ENCODE data around the gene TAF15.
A peak's percentile ranks its signal among the peaks of the same experiment; 100 is the strongest.

Gene TAF15

DNA sequence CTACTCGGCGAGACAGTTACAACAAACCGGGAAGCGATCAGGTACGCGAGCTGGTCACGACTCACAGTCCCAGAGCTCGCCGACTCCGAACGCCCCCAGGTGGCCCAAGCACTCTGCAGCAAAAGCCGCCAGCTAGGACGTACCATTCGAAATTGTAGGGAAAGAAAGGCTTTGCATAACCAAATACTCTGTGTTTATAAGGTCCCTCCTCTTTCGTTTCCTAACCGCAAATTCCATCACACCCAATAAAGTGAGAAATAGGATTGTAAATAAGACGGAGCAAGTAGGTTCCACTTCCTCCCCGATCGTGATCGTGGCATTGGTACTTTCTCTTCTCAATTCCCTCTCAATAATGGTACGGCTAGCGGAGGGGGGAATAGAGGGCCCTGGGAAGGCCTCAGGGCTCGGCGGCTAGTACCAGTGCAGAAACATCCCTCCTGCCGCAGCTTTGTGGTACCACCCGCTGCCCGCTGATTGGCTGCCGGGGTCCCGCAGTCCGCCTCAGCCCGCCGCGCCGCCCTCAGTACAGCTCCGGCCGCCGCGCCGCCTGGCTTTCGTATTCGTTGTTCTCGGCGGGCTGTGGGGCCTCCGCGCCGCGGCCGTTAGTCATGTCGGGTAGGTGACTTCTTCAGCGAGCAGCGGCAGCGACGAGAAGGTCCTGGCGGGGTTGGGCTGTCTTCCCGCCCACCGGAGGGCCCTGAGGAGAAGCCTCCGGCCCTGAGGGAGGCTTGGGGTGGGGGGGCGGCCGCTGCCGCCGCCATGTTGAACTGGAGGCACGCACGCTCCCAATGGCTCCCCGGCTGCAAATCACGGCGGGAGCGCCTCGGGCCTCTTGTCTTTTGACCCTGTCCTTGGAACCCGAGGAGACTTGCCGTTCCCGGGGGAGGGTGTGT lies at the start of gene TAF15:
TSS of gene TAF15 (plus strand) at position 523 of the 893 bp plus-strand sequence. CDS start at position 609, 86 bp downstream.
- in situ Hi-C loops (cut with MboI; ENCODE audit: low sequenced_read_pairs, unreplicated experiment): no loop called here
- peak; percentile 95 for DNase-seq (ENCODE audit: low spot score)
- TF ChIP-seq, protein P1, sequence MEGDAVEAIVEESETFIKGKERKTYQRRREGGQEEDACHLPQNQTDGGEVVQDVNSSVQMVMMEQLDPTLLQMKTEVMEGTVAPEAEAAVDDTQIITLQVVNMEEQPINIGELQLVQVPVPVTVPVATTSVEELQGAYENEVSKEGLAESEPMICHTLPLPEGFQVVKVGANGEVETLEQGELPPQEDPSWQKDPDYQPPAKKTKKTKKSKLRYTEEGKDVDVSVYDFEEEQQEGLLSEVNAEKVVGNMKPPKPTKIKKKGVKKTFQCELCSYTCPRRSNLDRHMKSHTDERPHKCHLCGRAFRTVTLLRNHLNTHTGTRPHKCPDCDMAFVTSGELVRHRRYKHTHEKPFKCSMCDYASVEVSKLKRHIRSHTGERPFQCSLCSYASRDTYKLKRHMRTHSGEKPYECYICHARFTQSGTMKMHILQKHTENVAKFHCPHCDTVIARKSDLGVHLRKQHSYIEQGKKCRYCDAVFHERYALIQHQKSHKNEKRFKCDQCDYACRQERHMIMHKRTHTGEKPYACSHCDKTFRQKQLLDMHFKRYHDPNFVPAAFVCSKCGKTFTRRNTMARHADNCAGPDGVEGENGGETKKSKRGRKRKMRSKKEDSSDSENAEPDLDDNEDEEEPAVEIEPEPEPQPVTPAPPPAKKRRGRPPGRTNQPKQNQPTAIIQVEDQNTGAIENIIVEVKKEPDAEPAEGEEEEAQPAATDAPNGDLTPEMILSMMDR (IDR thresholded peaks at IDR 0.05; ENCODE audit: borderline replicate concordance, control extremely low read depth, extremely low read depth, insufficient read depth, missing control alignments): peak; percentile 85

DNA sequence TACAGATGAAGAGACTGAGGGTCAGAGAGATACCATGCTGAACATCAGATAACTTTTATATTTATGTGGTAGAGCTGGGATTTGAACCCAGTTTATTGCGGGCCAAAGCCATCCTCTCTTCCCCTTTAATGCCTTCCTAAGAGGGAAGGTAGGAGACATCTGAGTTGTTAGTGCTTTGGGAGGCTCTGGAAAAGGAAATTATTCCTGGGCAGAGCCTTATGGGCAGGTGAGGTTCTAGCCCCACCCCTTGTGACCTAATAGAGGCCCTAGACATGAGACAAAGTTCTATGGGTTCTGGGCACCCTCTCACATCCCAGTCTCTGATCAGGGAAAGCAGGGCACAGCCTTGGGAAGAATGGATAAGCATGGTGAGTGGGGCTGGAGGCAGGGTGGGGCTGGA lies 48.7 kb upstream of the TAF15 start, which contains the start of gene C17orf50:
TSS of gene C17orf50 (plus strand) at position 301 of the 400 bp plus-strand sequence. CDS start at position 356, 55 bp downstream.
- DNase-seq (ENCODE audit: low spot score): no peak
- in situ Hi-C loops (cut with MboI; ENCODE audit: low sequenced_read_pairs, unreplicated experiment): no loop called here
- TF ChIP-seq, protein P1 (IDR thresholded peaks at IDR 0.05; ENCODE audit: borderline replicate concordance, control extremely low read depth, extremely low read depth, insufficient read depth, missing control alignments): no peak

DNA sequence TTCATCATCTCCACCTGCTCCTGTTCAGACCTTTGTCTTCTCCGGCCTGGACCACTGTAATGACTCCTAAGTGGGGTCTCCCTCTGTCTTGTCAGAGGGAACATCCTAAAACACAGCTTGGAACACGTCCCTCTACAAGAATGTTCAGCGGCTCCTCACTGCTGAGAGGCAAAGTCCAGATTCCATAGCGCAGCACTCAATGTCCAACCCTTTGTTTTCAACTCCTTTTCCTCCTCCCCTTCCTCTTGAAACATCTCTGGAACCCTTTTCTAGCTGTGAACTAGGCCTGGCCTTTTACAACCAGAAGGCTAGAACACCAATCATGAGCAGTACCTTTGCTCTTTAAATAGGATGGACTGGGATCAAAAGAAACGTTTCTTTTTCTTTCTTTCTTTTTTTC lies 47.7 kb upstream of the TAF15 start:
- TF ChIP-seq, protein P1 (IDR thresholded peaks at IDR 0.05; ENCODE audit: borderline replicate concordance, control extremely low read depth, extremely low read depth, insufficient read depth, missing control alignments): no peak
- no peak for DNase-seq (ENCODE audit: low spot score)
- in situ Hi-C loops (cut with MboI; ENCODE audit: low sequenced_read_pairs, unreplicated experiment): no loop called here

DNA sequence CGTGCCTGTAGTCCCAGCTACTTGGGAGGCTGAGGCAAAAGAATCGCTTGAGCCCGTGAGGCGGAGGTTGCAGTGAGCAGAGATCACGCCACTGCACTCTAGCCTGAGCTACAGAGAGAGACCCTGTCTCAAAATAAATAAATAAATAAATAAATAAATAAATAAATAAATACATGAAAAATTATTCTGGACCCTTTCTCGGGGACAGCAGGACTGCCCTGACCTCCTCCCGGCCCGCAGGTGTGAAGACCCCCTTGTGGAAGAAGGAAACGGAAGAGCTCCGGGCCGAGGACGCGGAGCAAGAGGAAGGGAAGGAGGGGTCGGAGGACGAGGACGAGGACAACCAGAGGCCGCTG lies 45.5 kb upstream of the TAF15 start:
- in situ Hi-C loops (cut with MboI; ENCODE audit: low sequenced_read_pairs, unreplicated experiment): no loop called here
- no peak for DNase-seq (ENCODE audit: low spot score)
- TF ChIP-seq, protein P1 (IDR thresholded peaks at IDR 0.05; ENCODE audit: borderline replicate concordance, control extremely low read depth, extremely low read depth, insufficient read depth, missing control alignments): no peak

DNA sequence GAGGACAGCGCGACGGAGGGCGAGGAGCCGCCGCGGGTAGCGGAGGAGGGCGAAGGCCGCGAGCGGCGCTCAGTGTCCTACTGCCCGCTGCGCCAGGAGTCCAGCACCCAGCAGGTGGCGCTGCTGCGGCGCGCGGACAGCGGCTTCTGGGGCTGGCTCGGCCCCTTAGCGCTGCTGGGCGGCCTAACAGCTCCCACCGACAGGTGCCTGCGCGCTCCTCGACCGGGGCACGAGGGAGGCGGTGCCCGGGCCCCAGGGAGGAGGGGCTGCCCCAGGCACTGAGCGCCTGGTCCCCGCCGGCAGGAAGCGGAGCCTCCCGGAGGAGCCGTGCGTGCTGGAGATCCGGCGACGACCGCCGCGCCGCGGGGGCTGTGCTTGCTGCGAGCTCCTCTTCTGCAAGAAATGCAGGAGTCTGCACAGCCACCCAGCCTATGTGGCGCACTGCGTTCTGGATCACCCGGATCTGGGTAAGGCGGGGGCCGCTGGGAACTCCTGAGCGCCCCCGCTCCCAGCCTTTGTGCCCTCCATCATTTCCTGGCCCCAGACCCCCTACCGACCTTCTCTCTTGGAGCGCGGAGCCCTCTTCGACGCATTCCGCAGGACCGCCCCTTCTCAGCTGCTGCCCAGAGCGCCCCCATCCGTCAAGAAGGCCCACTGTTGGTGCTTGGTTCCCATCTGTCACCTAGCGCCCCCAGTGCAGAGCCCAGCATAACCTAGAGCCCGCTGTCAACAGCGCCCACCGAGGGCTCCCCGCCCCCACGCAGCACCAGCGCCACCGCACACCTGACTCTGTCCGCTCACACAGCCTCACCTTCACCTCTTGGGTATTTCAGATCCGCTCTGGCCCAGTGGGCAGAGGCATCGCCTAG lies 44.9 kb upstream of the TAF15 start:
- in situ Hi-C loops (cut with MboI; ENCODE audit: low sequenced_read_pairs, unreplicated experiment): no loop called here
- TF ChIP-seq, protein P1 (IDR thresholded peaks at IDR 0.05; ENCODE audit: borderline replicate concordance, control extremely low read depth, extremely low read depth, insufficient read depth, missing control alignments): peak; percentile 98
- peak; percentile 97 for DNase-seq (ENCODE audit: low spot score)

DNA sequence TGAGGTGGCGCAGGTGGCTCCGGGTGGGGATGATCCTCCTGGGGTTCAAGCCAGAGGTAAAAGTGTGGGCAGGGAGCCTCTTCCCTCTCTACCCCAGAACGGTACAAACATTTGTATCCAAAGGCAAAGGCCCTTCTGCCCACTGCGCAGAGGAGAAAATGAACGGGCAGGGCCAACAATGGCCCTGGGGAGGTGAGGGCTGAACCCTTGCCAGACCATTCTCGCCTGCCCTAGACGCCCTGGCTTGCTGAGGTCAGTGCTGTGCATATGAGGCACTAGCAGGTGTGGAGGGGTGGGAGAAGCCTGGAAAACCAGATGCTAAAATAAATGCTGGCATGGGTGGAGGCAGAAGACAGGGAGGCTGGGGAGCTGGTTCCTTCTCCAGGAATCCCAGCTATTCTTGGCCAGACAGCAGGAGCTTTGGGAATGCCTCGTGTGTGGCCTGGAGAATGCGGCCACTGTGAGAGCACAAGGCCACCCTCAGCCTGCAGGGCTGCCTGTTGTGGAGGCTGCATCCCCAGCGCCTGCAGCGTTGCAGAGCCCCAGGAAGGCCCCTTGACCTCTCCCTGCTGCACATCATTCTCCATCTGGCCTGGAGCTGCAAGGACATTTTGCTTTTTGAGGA lies 44.1 kb upstream of the TAF15 start:
- TF ChIP-seq, protein P1 (IDR thresholded peaks at IDR 0.05; ENCODE audit: borderline replicate concordance, control extremely low read depth, extremely low read depth, insufficient read depth, missing control alignments): no peak
- no peak for DNase-seq (ENCODE audit: low spot score)
- in situ Hi-C loops (cut with MboI; ENCODE audit: low sequenced_read_pairs, unreplicated experiment): no loop called here
